ENCODE measurements around the gene CEP350. TPM values are rescaled to one million over a fixed set of nuclear protein-coding genes. Genes with fewer than 3 reads are reported as not detected.

The CEP350 gene
- total RNA-seq, 1 experiment from 2014 or later, result 41.1 TPM

- DNase-seq (ENCODE audit: low read depth, low spot score) (no peak), ATAC-seq (0 out of 2 replicates have a peak, but pooled peaks have one; percentile 56)
- POLR2A ChIA-PET, result no interaction called here
- Histone ChIP-seq H3K4me1 (ENCODE audit: control insufficient read depth, insufficient read depth, low read length) (no peaks in the 10 kb centered on the region), H3K4me3 (ENCODE audit: low read depth in 2 of 2, low read length in 2 of 2) (no peak overlapping the region), H3K27me3 (ENCODE audit: control insufficient read depth, insufficient read depth, low read length) (no peaks in the 10 kb centered on the region), H3K27ac (ENCODE audit: low read length) (no peak overlapping the region), H3K9me3 (ENCODE audit: control insufficient read depth, insufficient read depth, low read depth, low read length) (no peaks in the 10 kb centered on the region), H3K36me3 (ENCODE audit: control insufficient read depth, insufficient read depth, low read length) (peaks cover 23% of the 10 kb centered on the region)
- intact Hi-C loops (cut with micrococcal nuclease; ENCODE audit: unreplicated experiment) (no loop called here), in situ Hi-C loops (cut with HindIII; ENCODE audit: low pct_unique_long_range_greater_than_20kb, low sequenced_read_pairs) (no loop called here)
- CTCF ChIA-PET, result no interaction called here
- no peak for TF ChIP-seq POLR2AphosphoS5 (IDR thresholded peaks at IDR 0.05; ENCODE audit: low read depth, low read length)
- no TSS peak for BruUV-seq (replicated peaks)
Measured at GRCh38 chr1:180028864-180029263, 74.3 kb downstream of the CEP350 start.

GRCh38 chr1:180029524-180030135 lies 75.0 kb downstream of the CEP350 start:
- no peak overlapping the region for H3K4me3 ChIP-seq (ENCODE audit: low read depth in 2 of 2, low read length in 2 of 2)
- TF ChIP-seq POLR2AphosphoS5 (IDR thresholded peaks at IDR 0.05; ENCODE audit: low read depth, low read length) (no peak), SIN3A (IDR thresholded peaks at IDR 0.05; ENCODE audit: borderline replicate concordance, insufficient read depth, low read depth, low read length) (no peak), CTCF (IDR thresholded peaks at IDR 0.05) (no peak), TCF7L2 (IDR thresholded peaks at IDR 0.05; ENCODE audit: low read depth, low read length) (no peak)
- TF ChIP-seq, protein P1, sequence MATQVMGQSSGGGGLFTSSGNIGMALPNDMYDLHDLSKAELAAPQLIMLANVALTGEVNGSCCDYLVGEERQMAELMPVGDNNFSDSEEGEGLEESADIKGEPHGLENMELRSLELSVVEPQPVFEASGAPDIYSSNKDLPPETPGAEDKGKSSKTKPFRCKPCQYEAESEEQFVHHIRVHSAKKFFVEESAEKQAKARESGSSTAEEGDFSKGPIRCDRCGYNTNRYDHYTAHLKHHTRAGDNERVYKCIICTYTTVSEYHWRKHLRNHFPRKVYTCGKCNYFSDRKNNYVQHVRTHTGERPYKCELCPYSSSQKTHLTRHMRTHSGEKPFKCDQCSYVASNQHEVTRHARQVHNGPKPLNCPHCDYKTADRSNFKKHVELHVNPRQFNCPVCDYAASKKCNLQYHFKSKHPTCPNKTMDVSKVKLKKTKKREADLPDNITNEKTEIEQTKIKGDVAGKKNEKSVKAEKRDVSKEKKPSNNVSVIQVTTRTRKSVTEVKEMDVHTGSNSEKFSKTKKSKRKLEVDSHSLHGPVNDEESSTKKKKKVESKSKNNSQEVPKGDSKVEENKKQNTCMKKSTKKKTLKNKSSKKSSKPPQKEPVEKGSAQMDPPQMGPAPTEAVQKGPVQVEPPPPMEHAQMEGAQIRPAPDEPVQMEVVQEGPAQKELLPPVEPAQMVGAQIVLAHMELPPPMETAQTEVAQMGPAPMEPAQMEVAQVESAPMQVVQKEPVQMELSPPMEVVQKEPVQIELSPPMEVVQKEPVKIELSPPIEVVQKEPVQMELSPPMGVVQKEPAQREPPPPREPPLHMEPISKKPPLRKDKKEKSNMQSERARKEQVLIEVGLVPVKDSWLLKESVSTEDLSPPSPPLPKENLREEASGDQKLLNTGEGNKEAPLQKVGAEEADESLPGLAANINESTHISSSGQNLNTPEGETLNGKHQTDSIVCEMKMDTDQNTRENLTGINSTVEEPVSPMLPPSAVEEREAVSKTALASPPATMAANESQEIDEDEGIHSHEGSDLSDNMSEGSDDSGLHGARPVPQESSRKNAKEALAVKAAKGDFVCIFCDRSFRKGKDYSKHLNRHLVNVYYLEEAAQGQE (IDR thresholded peaks at IDR 0.05; ENCODE audit: insufficient read depth in 1 of 2, low read depth in 2 of 2, low read length in 1 of 2), result no peak
- H3K9me3 ChIP-seq (ENCODE audit: control insufficient read depth, insufficient read depth, low read depth, low read length), result no peaks in the 10 kb centered on the region
- in situ Hi-C loops (cut with HindIII; ENCODE audit: low pct_unique_long_range_greater_than_20kb, low sequenced_read_pairs), result no loop called here
- H3K36me3 ChIP-seq (ENCODE audit: control insufficient read depth, insufficient read depth, low read length), result peaks cover 19% of the 10 kb centered on the region
- no peak overlapping the region for H3K27ac ChIP-seq (ENCODE audit: low read length)
- intact Hi-C loops (cut with micrococcal nuclease; ENCODE audit: unreplicated experiment), result no loop called here
- no peak for DNase-seq (ENCODE audit: low read depth, low spot score)
- no peak for ATAC-seq
- H3K4me1 ChIP-seq (ENCODE audit: control insufficient read depth, insufficient read depth, low read length), result no peaks in the 10 kb centered on the region
- BruUV-seq (replicated peaks), result no TSS peak
- no peaks in the 10 kb centered on the region for H3K27me3 ChIP-seq (ENCODE audit: control insufficient read depth, insufficient read depth, low read length)
- POLR2A ChIA-PET, result no interaction called here
- CTCF ChIA-PET, result no interaction called here

GRCh38 chr1:180031664-180032063 lies 77.1 kb downstream of the CEP350 start:
- POLR2A ChIA-PET, result no interaction called here
- Histone ChIP-seq H3K27ac (ENCODE audit: low read length) (no peak overlapping the region), H3K27me3 (ENCODE audit: control insufficient read depth, insufficient read depth, low read length) (no peaks in the 10 kb centered on the region), H3K4me1 (ENCODE audit: control insufficient read depth, insufficient read depth, low read length) (no peaks in the 10 kb centered on the region), H3K36me3 (ENCODE audit: control insufficient read depth, insufficient read depth, low read length) (peaks cover 14% of the 10 kb centered on the region), H3K9me3 (ENCODE audit: control insufficient read depth, insufficient read depth, low read depth, low read length) (no peaks in the 10 kb centered on the region), H3K4me3 (ENCODE audit: low read depth in 2 of 2, low read length in 2 of 2) (no peak overlapping the region)
- in situ Hi-C loops (cut with HindIII; ENCODE audit: low pct_unique_long_range_greater_than_20kb, low sequenced_read_pairs) (no loop called here), intact Hi-C loops (cut with micrococcal nuclease; ENCODE audit: unreplicated experiment) (no loop called here)
- DNase-seq (ENCODE audit: low read depth, low spot score), result no peak
- no peak for TF ChIP-seq CTCF (IDR thresholded peaks at IDR 0.05)
- TF ChIP-seq, protein P1 (IDR thresholded peaks at IDR 0.05; ENCODE audit: insufficient read depth in 1 of 2, low read depth in 2 of 2, low read length in 1 of 2), result no peak
- no peak for TF ChIP-seq POLR2AphosphoS5 (IDR thresholded peaks at IDR 0.05; ENCODE audit: low read depth, low read length)
- no peak for TF ChIP-seq TCF7L2 (IDR thresholded peaks at IDR 0.05; ENCODE audit: low read depth, low read length)
- TF ChIP-seq SIN3A (IDR thresholded peaks at IDR 0.05; ENCODE audit: borderline replicate concordance, insufficient read depth, low read depth, low read length), result no peak
- no TSS peak for BruUV-seq (replicated peaks)
- CTCF ChIA-PET, result interaction anchor here (0.6 kb wide), 2 partner anchors 104 to 125 kb away, joined by 4 to 8 read pairs; no protein-coding TSS in a partner anchor
- no peak for ATAC-seq
